H1 (cell line): ENCODE results near the gene RPS17. TPM values are rescaled to one million over a fixed set of nuclear protein-coding genes. Genes with fewer than 3 reads are reported as not detected.
A peak's percentile ranks its signal among the peaks of the same experiment; 100 is the strongest.

ENCODE experiments used
- CTCF ChIA-PET: fragments of 300-600 bp; sonication (Branson Sonifier 250); formaldehyde crosslinking; loops from one replicate; lab custom pipeline; 2021; ENCODE audit not compliant: partially characterized antibody; lab: Charles Lee
- POLR2A ChIA-PET: fragments of 300-600 bp; sonication (Branson Sonifier 250); formaldehyde crosslinking; loops from one replicate; lab custom pipeline; 2021; ENCODE audit warnings: inconsistent platforms; ENCODE audit not compliant: partially characterized antibody; lab: Charles Lee
- DNase-seq, 2 experiments: peaks; one replicate each; pipeline versions ENCODE4 v3.0.0 to v3.0.0-alpha.2; 2010 to 2022; ENCODE audit warnings: low spot score in 2 of 2, low read depth in 1 of 2, mixed read lengths in 1 of 2
- FAIRE-seq: peaks from 2 replicates; lab custom pipeline; 2011; peaks lifted over from hg19 to GRCh38; lab: Jason Lieb, UNC
- H2AFZ ChIP-seq: 2 replicates; pipeline ENCODE4 v1.8.1; 2012; ENCODE audit warnings: low read length, inconsistent platforms
- H2AK5ac ChIP-seq: 2 replicates; pipeline ENCODE4 v1.6.1; 2013; ENCODE audit warnings: low read depth, low read length
- H2BK120ac ChIP-seq: replicated peaks from 2 replicates; pipeline ENCODE3; 2013; ENCODE audit warnings: low read depth, low read length, inconsistent platforms
- H2BK12ac ChIP-seq: 2 replicates; pipeline ENCODE4 v1.6.1; 2013; ENCODE audit warnings: low read depth, low read length
- H2BK15ac ChIP-seq: 2 replicates; pipeline ENCODE4 v1.6.1; 2013; ENCODE audit warnings: low read length
- H2BK20ac ChIP-seq: 2 replicates; pipeline ENCODE4 v1.6.1; 2013; ENCODE audit warnings: low read length
- H2BK5ac ChIP-seq: 2 replicates; pipeline ENCODE4 v1.6.1; 2013; ENCODE audit warnings: low read depth, low read length
- H3K14ac ChIP-seq: 2 replicates; pipeline ENCODE4 v1.6.1; 2013; ENCODE audit warnings: inconsistent platforms; ENCODE audit not compliant: insufficient read length
- H3K18ac ChIP-seq: 2 replicates; pipeline ENCODE4 v1.6.1; 2013; ENCODE audit warnings: low read length; ENCODE audit errors: extremely low read depth
- H3K23ac ChIP-seq: 2 replicates; pipeline ENCODE4 v1.6.1; 2013; ENCODE audit warnings: inconsistent platforms; ENCODE audit not compliant: insufficient read length
- H3K23me2 ChIP-seq: 2 replicates; pipeline ENCODE4 v1.6.1; 2013; ENCODE audit warnings: low read depth, low read length
- H3K27ac ChIP-seq: 2 replicates; pipeline ENCODE4 v1.6.1; 2011; ENCODE audit warnings: low read depth, low read length, inconsistent platforms
- H3K27me3 ChIP-seq, 4 experiments: replicated peaks in 1 of 4; 1 replicate in 1 of 4; 2 replicates in 3 of 4; pipeline versions ENCODE4 v1.6.1 to v1.8.1; 2011 to 2013; ENCODE audit warnings: low read length in 3 of 4, mild to moderate bottlenecking in 3 of 4, inconsistent platforms in 2 of 4, mixed read lengths in 2 of 4, moderate library complexity in 1 of 4; ENCODE audit not compliant: control insufficient read depth in 3 of 4, insufficient read depth in 3 of 4; ENCODE audit errors: extremely low read depth in 1 of 4
- H3K36me3 ChIP-seq, 4 experiments: 2 replicates each; pipeline versions ENCODE4 v1.6.1 to v1.8.1; 2011 to 2013; ENCODE audit warnings: mild to moderate bottlenecking in 4 of 4, low read length in 3 of 4, moderate library complexity in 2 of 4, control low read depth in 1 of 4, inconsistent platforms in 1 of 4; ENCODE audit not compliant: insufficient read depth in 4 of 4, control insufficient read depth in 2 of 4
- H3K4ac ChIP-seq: replicated peaks from 2 replicates; pipeline ENCODE3; 2013; ENCODE audit warnings: low read length, low read depth, mixed read lengths, inconsistent platforms; ENCODE audit not compliant: insufficient read length
- H3K4me1 ChIP-seq, 4 experiments: replicated peaks in 1 of 4; 1 replicate in 1 of 4; 2 replicates in 3 of 4; pipeline versions ENCODE4 v1.6.1 to v1.8.1; 2011 to 2013; ENCODE audit warnings: low read length in 3 of 4, inconsistent platforms in 2 of 4, mixed read lengths in 1 of 4; ENCODE audit not compliant: insufficient read depth in 4 of 4, control insufficient read depth in 3 of 4
- H3K4me2 ChIP-seq, 2 experiments: 2 replicates each; pipeline versions ENCODE4 v1.6.1 to v1.8.1; 2011 to 2013; ENCODE audit warnings: low read depth in 2 of 2, low read length in 2 of 2, control low read depth in 1 of 2, inconsistent platforms in 1 of 2, mild to moderate bottlenecking in 1 of 2; ENCODE audit not compliant: insufficient read depth in 1 of 2
- H3K4me3 ChIP-seq, 4 experiments: fragments of 200-600, 300-600 bp in 1 of 4; sonication (generic), shearing (Covaris generic), sonication (Bioruptor Twin) in 1 of 4; 2 replicates each; pipeline versions ENCODE4 v1.5.1 to v1.8.1; 2011 to 2016; ENCODE audit warnings: low read length in 4 of 4, low read depth in 3 of 4, control low read depth in 2 of 4, inconsistent platforms in 2 of 4, mild to moderate bottlenecking in 2 of 4, mixed read lengths in 1 of 4, moderate library complexity in 1 of 4; ENCODE audit not compliant: insufficient read depth in 2 of 4; ENCODE audit errors: extremely low read depth in 1 of 4
- H3K56ac ChIP-seq: replicated peaks from 2 replicates; pipeline ENCODE3; 2013; ENCODE audit warnings: low read depth, mild to moderate bottlenecking, mixed read lengths, low read length, inconsistent platforms; ENCODE audit not compliant: insufficient read length
- H3K79me1 ChIP-seq: 2 replicates; pipeline ENCODE4 v1.6.1; 2013; ENCODE audit warnings: low read depth, low read length, control low read depth
- H3K79me2 ChIP-seq, 2 experiments: 2 replicates each; pipeline versions ENCODE4 v1.6.1 to v1.8.1; 2012 to 2013; ENCODE audit warnings: low read length in 2 of 2, mild to moderate bottlenecking in 2 of 2, inconsistent platforms in 1 of 2; ENCODE audit not compliant: insufficient read depth in 2 of 2, control insufficient read depth in 1 of 2
- H3K9ac ChIP-seq, 4 experiments: replicated peaks in 1 of 4; 1 replicate in 1 of 4; 2 replicates in 3 of 4; pipeline versions ENCODE4 v1.6.1 to v1.8.1; 2011 to 2013; ENCODE audit warnings: low read depth in 3 of 4, low read length in 3 of 4, control low read depth in 2 of 4, mild to moderate bottlenecking in 2 of 4, moderate library complexity in 2 of 4, inconsistent platforms in 1 of 4; ENCODE audit errors: extremely low read depth in 1 of 4
- H3K9me3 ChIP-seq, 2 experiments: 2 replicates each; pipeline versions ENCODE4 v1.6.1 to v1.8.1; 2012 to 2013; ENCODE audit warnings: mild to moderate bottlenecking in 2 of 2, moderate library complexity in 2 of 2, control low read depth in 1 of 2, inconsistent platforms in 1 of 2, low read depth in 1 of 2, low read length in 1 of 2, mixed read lengths in 1 of 2; ENCODE audit not compliant: insufficient read depth in 2 of 2
- H4K20me1 ChIP-seq, 2 experiments: replicated peaks in 1 of 2; 2 replicates each; pipeline versions ENCODE3 to v1.8.1; 2011 to 2013; ENCODE audit warnings: inconsistent platforms in 2 of 2, low read length in 2 of 2, mild to moderate bottlenecking in 1 of 2; ENCODE audit not compliant: insufficient read depth in 2 of 2, control insufficient read depth in 1 of 2
- H4K5ac ChIP-seq: 2 replicates; pipeline ENCODE4 v1.6.1; 2013; ENCODE audit warnings: low read length, low read depth, mixed read lengths, inconsistent platforms; ENCODE audit not compliant: insufficient read length
- H4K8ac ChIP-seq: 2 replicates; pipeline ENCODE4 v1.8.0; 2013; ENCODE audit warnings: mild to moderate bottlenecking, moderate library complexity, low read length, inconsistent platforms; ENCODE audit not compliant: insufficient read depth; ENCODE audit errors: extremely low read depth
- H4K91ac ChIP-seq: replicated peaks from 2 replicates; pipeline ENCODE3; 2013; ENCODE audit warnings: low read length, mixed read lengths, inconsistent platforms; ENCODE audit not compliant: insufficient read length
- EGR1 ChIP-seq: IDR thresholded peaks from 2 replicates; pipeline ENCODE4 v1.6.1; 2011; ENCODE audit warnings: low read depth, low read length, borderline replicate concordance
- TAF7 ChIP-seq: optimal IDR thresholded peaks from 2 replicates; pipeline ENCODE3; 2011; ENCODE audit warnings: low read depth, mild to moderate bottlenecking, inconsistent platforms, low read length, moderate library complexity, borderline replicate concordance
- WGBS, 2 experiments: shearing (Covaris generic) in 1 of 2; methylation state at CpG; one replicate each; pipeline versions ENCODE4 v1.1.6 to v1.1.7; 2013 to 2015; ENCODE audit warnings: low lambda C conversion rate in 2 of 2, mixed read lengths in 2 of 2, inconsistent platforms in 1 of 2, low coverage in 1 of 2, missing lambda C conversion rate in 1 of 2; ENCODE audit not compliant: insufficient replicate concordance in 2 of 2, insufficient coverage in 1 of 2, insufficient read length in 1 of 2; ENCODE audit errors: extremely low coverage in 1 of 2, missing lambda C conversion rate in 1 of 2; 5-methylcytosine and 5-hydroxymethylcytosine counted together
- polyA plus RNA-seq, 7 experiments: library from polyadenylated mRNA; depleted of rRNA in 3 of 7; stranded (reverse) in 5 of 7; unstranded in 2 of 7; fragments of >200 nt in 5 of 7; fragments of 200-250 nt in 2 of 7; gene quantifications; 1 replicate in 5 of 7; 2 replicates in 1 of 7; 4 replicates in 1 of 7; pipeline versions ENCODE4 v1.2.1 to v1.2.3, GENCODE V29; 2011 to 2013; ENCODE audit warnings: missing spikeins in 2 of 7, mixed read lengths in 2 of 7
- total RNA-seq: library from RNA; stranded (reverse); fragmentation: NEBNext Ultra II Directional; extraction: Animal tissue kit (Norgen Biotek cat#: 25700); gene quantifications from 2 replicates; pipeline ENCODE4 v1.2.1, GENCODE V29; 2021
- TF ChIP-seq, protein P1 (sequence below): IDR thresholded peaks from 2 replicates; pipeline ENCODE4 v1.6.1; 2012; ENCODE audit warnings: low read length, inconsistent platforms

Gene RPS17
- total and polyA plus RNA-seq, 2 of the 8 experiments (the other 6 are each of a cell fraction or from before 2014, with no cell fraction given): 2,416 to 5,590 TPM

DNA sequence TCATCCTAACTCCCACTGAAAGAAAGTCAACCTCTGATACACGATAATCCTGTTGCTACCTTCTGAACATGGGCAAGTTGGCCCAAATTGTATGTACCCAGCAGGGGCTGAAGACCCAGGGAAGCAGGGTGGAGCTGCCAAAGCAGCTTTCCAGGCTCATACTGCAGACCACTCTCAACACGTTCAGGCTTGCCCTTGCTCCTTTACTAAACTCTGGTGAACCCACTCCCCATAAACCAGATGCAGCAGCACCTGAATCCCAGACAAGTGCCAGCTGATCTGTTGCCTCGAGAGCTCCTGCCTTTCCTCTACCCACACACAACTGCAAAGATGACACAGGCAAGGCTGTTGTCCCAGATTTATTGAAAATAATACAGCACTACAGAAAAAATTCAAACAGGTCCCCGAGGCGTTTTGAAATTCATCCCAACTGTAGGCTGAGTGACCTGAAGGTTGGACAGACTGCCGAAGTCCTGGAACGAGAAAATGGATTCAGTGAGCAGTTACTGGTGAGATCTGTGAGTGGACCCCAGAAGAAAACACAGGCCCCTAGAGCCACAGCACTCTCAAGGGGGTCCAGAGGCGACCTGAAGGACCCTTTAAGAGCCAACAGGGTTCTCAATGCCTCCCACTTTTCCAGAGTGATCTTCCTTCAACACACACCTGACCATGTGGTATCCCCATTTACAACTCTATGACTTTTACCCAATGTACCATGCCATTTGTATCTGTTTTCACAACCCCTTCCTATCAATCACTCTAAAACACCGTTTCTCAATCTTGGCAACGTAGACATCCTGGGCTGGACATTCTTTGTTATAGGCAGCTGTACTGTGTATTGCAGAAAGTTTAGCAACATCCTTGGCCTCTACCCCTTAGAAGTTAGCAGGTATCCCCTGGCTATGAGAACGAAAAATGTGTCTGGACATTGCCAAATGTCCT, 3.6 kb downstream of the RPS17 start:
- 92 to 100% methylated on average over 1 to 11 of the region's 11 CpGs for WGBS, 2 experiments
- no peak overlapping the region for H3K23ac ChIP-seq
- no peak overlapping the region for H2BK20ac ChIP-seq
- H4K5ac ChIP-seq: no peak overlapping the region
- H3K14ac ChIP-seq: no peak overlapping the region
- peak overlapping the region; percentile 39; the same call in 1 of the 2 replicates for H2BK12ac ChIP-seq
- H3K79me2 ChIP-seq: peaks cover 10 to 35% of the 10 kb centered on the region in 2 experiments
- TF ChIP-seq, protein P1, sequence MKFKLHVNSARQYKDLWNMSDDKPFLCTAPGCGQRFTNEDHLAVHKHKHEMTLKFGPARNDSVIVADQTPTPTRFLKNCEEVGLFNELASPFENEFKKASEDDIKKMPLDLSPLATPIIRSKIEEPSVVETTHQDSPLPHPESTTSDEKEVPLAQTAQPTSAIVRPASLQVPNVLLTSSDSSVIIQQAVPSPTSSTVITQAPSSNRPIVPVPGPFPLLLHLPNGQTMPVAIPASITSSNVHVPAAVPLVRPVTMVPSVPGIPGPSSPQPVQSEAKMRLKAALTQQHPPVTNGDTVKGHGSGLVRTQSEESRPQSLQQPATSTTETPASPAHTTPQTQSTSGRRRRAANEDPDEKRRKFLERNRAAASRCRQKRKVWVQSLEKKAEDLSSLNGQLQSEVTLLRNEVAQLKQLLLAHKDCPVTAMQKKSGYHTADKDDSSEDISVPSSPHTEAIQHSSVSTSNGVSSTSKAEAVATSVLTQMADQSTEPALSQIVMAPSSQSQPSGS: peak; percentile 26; the same call in 1 of the 2 replicates
- TF ChIP-seq TAF7 (peak; percentile 7), EGR1 (no peak)
- TF ChIP-seq, all 59 proteins: peak for 2
- Histone ChIP-seq H3K79me1 (0 out of 2 replicates have a peak, but pooled peaks cover 5% of the 10 kb centered on the region), H2AFZ (no peak overlapping the region), H3K27ac (peak overlapping the region; percentile 45; the same call in 1 of the 2 replicates), H3K27me3 (no peaks in the 10 kb centered on the region), H3K9me3 (no peaks in the 10 kb centered on the region), H3K36me3 (peaks cover 27 to 59% (median 43%) of the 10 kb centered on the region in 4 experiments), H3K4me3 (no peak overlapping the region), H3K4me1 (peaks cover 3 to 14% (median 8%) of the 10 kb centered on the region in 4 experiments; a peak in 5 of 7 replicates), H2AK5ac (no peak overlapping the region), H3K4ac (peak overlapping the region; percentile 44), H3K23me2 (peaks cover 14% of the 10 kb centered on the region), H2BK120ac (no peak overlapping the region), H2BK5ac (peak overlapping the region; percentile 26), H4K20me1 (peaks cover 19 to 27% of the 10 kb centered on the region in 2 experiments), H3K18ac (peak overlapping the region; percentile 60), H3K4me2 (peak overlapping the region; percentile 11 to 14; a peak in 1 of 4 replicates), H2BK15ac (no peak overlapping the region), H4K91ac (peak overlapping the region; percentile 47), H3K56ac (no peak overlapping the region), H4K8ac (no peak overlapping the region), H3K9ac (peak overlapping the region in 1 of 4 experiments; percentile 28; a peak in 1 of 7 replicates)
- ChIA-PET CTCF (interaction anchor here (0.9 to 1.2 kb wide), 3 partner anchors 9 to 464 kb away, joined by 3 read pairs; no protein-coding TSS in a partner anchor), POLR2A (interaction anchor here (0.6 to 8.4 kb wide), 19 partner anchors 7 to 1771 kb away, joined by 3 to 125 read pairs (median 3); no protein-coding TSS in a partner anchor)
- DNase-seq (no peak), FAIRE-seq (no peak)
